ENCODE data around the gene REP15. TPM values are rescaled to one million over a fixed set of nuclear protein-coding genes. Genes with fewer than 3 reads are reported as not detected.
A peak's percentile ranks its signal among the peaks of the same experiment; 100 is the strongest.

The REP15 gene
- total RNA-seq, 1 donor from 2014 or later = 1.6 TPM

DNA sequence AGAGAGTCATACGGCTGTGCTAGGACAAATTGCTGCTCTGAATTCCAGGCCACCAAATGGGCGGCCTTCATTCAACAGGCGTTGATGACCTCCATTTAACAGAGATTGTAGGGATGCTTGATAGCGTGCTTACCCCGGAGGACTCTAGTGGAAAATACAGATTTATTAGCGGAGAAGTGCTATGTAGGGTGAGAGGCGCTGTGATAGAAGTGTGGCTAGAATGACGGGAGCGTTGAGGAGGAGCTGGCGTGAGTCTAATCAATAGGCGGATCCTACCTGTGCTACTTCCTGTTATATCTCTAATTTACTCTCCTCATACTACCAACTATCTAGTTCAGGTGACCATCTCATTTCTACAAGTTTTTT, 15.1 kb downstream of the REP15 start:
- Mint-ChIP-seq H3K4me3 (ENCODE audit: unreplicated experiment) (peak overlapping the region; percentile 93), H3K27ac (ENCODE audit: unreplicated experiment) (peak overlapping the region; percentile 91), H3K9me3 (ENCODE audit: unreplicated experiment) (peaks cover 2% of the 10 kb centered on the region), H3K4me1 (ENCODE audit: low read depth, unreplicated experiment) (peaks cover 10% of the 10 kb centered on the region), H3K27me3 (ENCODE audit: unreplicated experiment) (peaks cover 3% of the 10 kb centered on the region), H3K36me3 (ENCODE audit: unreplicated experiment) (no peaks in the 10 kb centered on the region)
- TF ChIP-seq, protein P1, sequence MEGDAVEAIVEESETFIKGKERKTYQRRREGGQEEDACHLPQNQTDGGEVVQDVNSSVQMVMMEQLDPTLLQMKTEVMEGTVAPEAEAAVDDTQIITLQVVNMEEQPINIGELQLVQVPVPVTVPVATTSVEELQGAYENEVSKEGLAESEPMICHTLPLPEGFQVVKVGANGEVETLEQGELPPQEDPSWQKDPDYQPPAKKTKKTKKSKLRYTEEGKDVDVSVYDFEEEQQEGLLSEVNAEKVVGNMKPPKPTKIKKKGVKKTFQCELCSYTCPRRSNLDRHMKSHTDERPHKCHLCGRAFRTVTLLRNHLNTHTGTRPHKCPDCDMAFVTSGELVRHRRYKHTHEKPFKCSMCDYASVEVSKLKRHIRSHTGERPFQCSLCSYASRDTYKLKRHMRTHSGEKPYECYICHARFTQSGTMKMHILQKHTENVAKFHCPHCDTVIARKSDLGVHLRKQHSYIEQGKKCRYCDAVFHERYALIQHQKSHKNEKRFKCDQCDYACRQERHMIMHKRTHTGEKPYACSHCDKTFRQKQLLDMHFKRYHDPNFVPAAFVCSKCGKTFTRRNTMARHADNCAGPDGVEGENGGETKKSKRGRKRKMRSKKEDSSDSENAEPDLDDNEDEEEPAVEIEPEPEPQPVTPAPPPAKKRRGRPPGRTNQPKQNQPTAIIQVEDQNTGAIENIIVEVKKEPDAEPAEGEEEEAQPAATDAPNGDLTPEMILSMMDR (IDR thresholded peaks at IDR 0.05; ENCODE audit: partially characterized antibody, unreplicated experiment) = no peak
- no peak for DNase-seq

DNA sequence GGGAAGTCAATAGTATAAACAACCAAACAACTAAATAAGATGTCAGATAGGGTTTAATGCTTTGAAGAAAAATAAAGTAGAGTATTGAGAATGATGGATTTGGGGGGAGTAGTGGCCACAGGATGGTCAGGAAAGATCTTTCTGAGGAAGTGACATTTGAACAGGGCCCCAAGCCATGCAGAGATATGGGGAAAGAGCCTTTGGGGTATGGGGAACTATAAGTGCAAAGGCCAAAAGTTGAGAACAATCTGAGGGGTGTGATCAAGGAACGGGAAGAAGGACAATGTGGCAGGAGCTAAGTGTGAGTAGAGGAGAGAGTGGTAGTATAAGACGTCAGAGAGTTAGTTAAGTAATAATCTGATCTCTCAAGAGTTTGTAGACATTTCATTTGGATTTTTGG, 15.7 kb downstream of the REP15 start:
- peaks cover 2% of the 10 kb centered on the region for H3K9me3 Mint-ChIP-seq (ENCODE audit: unreplicated experiment)
- H3K4me1 Mint-ChIP-seq (ENCODE audit: low read depth, unreplicated experiment) = peaks cover 10% of the 10 kb centered on the region
- TF ChIP-seq, protein P1 (IDR thresholded peaks at IDR 0.05; ENCODE audit: partially characterized antibody, unreplicated experiment) = no peak
- no peak overlapping the region for H3K27ac Mint-ChIP-seq (ENCODE audit: unreplicated experiment)
- H3K36me3 Mint-ChIP-seq (ENCODE audit: unreplicated experiment) = no peaks in the 10 kb centered on the region
- H3K4me3 Mint-ChIP-seq (ENCODE audit: unreplicated experiment) = peak overlapping the region; percentile 93
- DNase-seq = no peak
- H3K27me3 Mint-ChIP-seq (ENCODE audit: unreplicated experiment) = peaks cover 3% of the 10 kb centered on the region

DNA sequence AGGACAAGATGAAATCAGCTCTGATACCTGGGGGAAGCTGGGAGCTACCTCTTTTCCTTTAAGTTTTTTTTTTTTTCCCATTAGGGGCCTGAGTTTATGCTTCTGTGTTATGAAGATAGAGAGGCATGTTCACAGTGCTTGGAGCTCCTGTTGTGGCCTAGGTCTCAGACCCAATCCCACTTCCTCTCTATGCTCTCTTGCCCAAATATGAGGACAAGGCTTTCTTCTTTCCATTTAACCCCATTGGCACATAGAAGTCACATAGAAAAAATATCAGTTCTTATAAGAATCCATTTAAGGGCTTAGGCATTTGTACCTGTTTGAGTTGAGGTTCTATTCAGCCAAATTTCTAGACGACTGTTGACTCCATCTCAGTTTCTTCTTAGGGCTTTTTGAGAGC, 27.0 kb downstream of the REP15 start:
- H3K4me1 Mint-ChIP-seq (ENCODE audit: low read depth, unreplicated experiment) = no peaks in the 10 kb centered on the region
- no peak for DNase-seq
- H3K4me3 Mint-ChIP-seq (ENCODE audit: unreplicated experiment) = no peak overlapping the region
- no peaks in the 10 kb centered on the region for H3K27me3 Mint-ChIP-seq (ENCODE audit: unreplicated experiment)
- H3K9me3 Mint-ChIP-seq (ENCODE audit: unreplicated experiment) = no peaks in the 10 kb centered on the region
- TF ChIP-seq, protein P1 (IDR thresholded peaks at IDR 0.05; ENCODE audit: partially characterized antibody, unreplicated experiment) = no peak
- H3K27ac Mint-ChIP-seq (ENCODE audit: unreplicated experiment) = no peak overlapping the region
- H3K36me3 Mint-ChIP-seq (ENCODE audit: unreplicated experiment) = no peaks in the 10 kb centered on the region

DNA sequence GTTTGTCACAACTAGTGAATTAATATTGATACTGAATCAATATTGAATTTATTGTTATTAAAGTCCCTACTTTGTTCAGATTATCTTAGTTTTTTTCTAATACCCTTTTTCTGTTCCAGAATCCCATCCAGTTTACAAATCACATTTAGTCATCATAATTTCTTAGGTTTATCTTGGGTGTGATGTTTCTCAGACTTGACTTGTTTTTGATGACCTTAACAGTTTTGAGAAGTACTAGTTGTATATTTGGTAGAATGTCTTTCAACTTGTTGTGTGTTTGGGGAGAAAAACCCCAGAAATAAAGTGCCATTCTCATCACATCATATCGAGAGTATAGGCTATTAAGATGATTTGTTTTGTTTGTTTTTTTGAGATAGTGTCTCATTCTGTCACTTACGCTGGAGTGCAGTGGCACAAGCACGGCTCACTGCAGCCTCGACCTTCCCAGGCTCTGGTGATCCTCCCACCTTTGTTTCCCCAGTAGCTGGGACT, 33.9 kb downstream of the REP15 start:
- Mint-ChIP-seq H3K9me3 (ENCODE audit: unreplicated experiment) (no peaks in the 10 kb centered on the region), H3K27ac (ENCODE audit: unreplicated experiment) (no peak overlapping the region), H3K36me3 (ENCODE audit: unreplicated experiment) (no peaks in the 10 kb centered on the region), H3K4me1 (ENCODE audit: low read depth, unreplicated experiment) (no peaks in the 10 kb centered on the region), H3K27me3 (ENCODE audit: unreplicated experiment) (no peaks in the 10 kb centered on the region), H3K4me3 (ENCODE audit: unreplicated experiment) (no peak overlapping the region)
- TF ChIP-seq, protein P1 (IDR thresholded peaks at IDR 0.05; ENCODE audit: partially characterized antibody, unreplicated experiment) = no peak
- DNase-seq = no peak

DNA sequence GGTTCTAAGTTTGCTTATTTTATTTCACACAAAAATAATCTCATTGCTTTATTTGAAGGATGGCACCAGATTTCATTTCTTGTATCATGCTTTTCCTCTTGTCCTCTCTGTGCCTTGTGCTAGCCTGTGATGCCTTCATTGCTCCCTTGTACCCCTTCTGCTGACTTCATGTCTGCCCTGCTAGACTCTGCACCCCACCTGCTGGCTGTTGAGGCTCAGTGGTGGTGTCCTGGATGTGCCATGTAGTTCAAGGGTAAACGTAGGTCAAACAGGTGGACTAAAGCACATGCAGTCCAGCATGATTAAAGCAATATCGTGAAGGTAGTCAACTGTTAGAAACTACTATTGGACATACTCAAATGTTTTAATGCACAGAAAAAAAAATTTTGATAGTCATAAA, 36.0 kb downstream of the REP15 start:
- H3K27me3 Mint-ChIP-seq (ENCODE audit: unreplicated experiment) = no peaks in the 10 kb centered on the region
- H3K9me3 Mint-ChIP-seq (ENCODE audit: unreplicated experiment) = no peaks in the 10 kb centered on the region
- H3K4me1 Mint-ChIP-seq (ENCODE audit: low read depth, unreplicated experiment) = no peaks in the 10 kb centered on the region
- H3K36me3 Mint-ChIP-seq (ENCODE audit: unreplicated experiment) = no peaks in the 10 kb centered on the region
- no peak overlapping the region for H3K27ac Mint-ChIP-seq (ENCODE audit: unreplicated experiment)
- TF ChIP-seq, protein P1 (IDR thresholded peaks at IDR 0.05; ENCODE audit: partially characterized antibody, unreplicated experiment) = no peak
- H3K4me3 Mint-ChIP-seq (ENCODE audit: unreplicated experiment) = no peak overlapping the region
- DNase-seq = no peak

Measured in glutamatergic neuron (in vitro differentiated cells).